Gastroesophageal sphincter (tissue), 3 donors: ENCODE results near the gene POU4F2.
A peak's percentile ranks its signal among the peaks of the same experiment; 100 is the strongest.

Experiments
- CTCF ChIP-seq, 4 experiments: fragments of 200-600 bp in 2 of 4; fragments of 450-650 bp in 2 of 4; sonication (generic) in 1 of 4; IDR thresholded peaks; one replicate each; pipeline ENCODE4 v1.5.1; 2017 to 2019; ENCODE audit warnings: antibody characterized with exemption in 4 of 4, mild to moderate bottlenecking in 2 of 4, moderate library complexity in 2 of 4
- POLR2AphosphoS5 ChIP-seq: sonication (generic); formaldehyde crosslinking; IDR thresholded peaks from one replicate; pipeline ENCODE4 v1.6.1; 2017; ENCODE audit warnings: antibody characterized with exemption

GRCh38 chr4:146654687-146655520, 16.2 kb downstream of the POU4F2 start:
- TF ChIP-seq POLR2AphosphoS5 = no peak
- peak in 1 of 4 experiments; percentile 14 for TF ChIP-seq CTCF (IDR thresholded peaks at IDR 0.05)
